Germinal center (tissue), 1 donor: Measurements from ENCODE around the gene ARSB.
A peak's percentile ranks its signal among the peaks of the same experiment; 100 is the strongest.
"Not testable (repeated sequence)": the region's sequence is repeated elsewhere in the genome, so short reads cannot be mapped to it uniquely, and the experiment has no call there.

ENCODE experiments used
- DNase-seq: peaks from one replicate; pipeline ENCODE4 v3.0.0; 2012; ENCODE audit warnings: mixed read lengths, low spot score

ARSB gene

GRCh38 chr5:78779262-78779661 lies 205.8 kb downstream of the ARSB start:
- DNase-seq, result no peak

DNA sequence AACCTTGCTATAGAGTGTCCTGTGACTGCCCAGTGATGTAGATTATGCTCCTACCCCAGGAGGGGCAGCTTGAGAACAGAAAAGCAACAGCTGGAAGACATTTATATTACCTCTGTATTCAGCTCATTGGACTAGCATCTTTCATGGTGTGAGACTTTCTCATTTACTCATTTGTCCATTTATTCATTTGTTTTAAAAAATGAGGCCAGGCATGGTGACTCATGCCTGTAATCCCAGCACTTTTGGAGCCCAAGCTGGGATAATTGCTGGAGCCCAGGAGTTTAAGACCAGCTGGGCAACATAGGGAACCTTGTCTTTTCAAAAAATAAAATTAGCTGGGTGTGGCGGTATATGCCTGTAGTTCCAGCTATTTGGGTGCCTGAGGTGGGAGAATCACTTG lies 206.6 kb downstream of the ARSB start:
- DNase-seq, result no peak

- no peak for DNase-seq
Observed at GRCh38 chr5:78777901-78778300, 207.2 kb downstream of the ARSB start.

- no peak for DNase-seq
Observed at GRCh38 chr5:78776637-78777036, 208.5 kb downstream of the ARSB start.

DNA sequence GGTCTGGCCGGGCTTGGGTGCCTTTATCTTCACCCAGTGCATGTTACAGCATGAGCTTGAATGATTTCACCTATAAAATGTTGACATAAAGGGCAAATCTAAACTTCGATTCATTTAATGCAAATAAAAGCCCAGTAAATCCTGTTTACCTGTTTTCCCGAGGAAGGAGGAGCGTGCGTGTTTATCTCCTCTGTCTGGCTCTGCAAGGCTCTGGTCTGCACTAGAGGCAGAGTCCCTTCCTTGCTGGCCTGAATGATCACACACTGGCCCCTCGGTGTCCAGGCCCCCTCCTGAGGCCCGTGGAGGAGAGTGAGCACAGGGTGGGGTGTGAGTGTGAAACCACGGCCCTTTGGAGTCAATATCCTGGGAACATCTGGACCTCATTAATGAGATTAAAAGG lies 211.5 kb downstream of the ARSB start:
- DNase-seq, result no peak

DNA sequence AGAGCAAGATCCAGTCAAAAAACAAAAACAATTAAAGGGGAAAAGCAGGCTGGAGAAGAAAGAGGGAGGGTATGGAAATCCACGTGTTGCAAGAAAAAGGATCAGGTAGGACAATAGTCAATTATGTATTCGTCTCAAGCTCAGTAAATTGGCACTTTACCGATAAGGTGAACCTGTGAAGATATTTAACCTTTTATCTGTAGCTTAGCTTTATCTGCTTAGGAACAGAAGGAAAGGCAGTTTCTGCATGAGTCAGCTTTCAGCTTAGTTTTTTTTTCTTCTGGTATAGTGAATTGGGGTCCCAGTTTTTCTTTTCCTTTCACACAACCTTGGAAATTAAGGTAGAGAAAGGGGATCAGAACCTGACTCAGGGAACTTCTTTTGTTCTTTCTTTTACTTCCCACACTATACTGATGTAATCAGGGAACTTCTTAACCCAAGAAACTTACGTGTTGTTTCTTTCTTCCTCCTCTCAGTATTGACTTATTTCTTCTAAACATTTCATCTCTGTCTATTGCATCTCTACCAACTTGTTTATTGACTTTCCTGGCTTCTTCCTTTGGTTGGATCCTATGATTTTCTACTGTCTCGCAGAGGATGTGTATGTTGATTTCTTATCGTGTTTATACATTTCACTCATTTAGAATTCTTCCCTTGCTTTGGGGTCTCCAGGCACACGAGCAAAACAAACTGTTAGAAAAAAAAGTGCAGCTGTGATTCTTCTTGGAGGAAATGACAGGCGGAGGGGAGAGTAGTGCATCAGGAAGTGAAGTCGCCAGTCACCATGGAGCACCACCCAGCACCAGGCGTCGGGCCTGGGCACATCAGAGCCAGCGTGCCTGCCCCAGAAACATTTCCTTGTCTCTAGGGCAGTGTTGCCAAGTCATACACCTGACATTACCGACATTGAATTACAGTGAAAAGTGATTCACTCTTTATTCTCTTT lies 213.6 kb downstream of the ARSB start:
- DNase-seq, result peak; percentile 27

DNA sequence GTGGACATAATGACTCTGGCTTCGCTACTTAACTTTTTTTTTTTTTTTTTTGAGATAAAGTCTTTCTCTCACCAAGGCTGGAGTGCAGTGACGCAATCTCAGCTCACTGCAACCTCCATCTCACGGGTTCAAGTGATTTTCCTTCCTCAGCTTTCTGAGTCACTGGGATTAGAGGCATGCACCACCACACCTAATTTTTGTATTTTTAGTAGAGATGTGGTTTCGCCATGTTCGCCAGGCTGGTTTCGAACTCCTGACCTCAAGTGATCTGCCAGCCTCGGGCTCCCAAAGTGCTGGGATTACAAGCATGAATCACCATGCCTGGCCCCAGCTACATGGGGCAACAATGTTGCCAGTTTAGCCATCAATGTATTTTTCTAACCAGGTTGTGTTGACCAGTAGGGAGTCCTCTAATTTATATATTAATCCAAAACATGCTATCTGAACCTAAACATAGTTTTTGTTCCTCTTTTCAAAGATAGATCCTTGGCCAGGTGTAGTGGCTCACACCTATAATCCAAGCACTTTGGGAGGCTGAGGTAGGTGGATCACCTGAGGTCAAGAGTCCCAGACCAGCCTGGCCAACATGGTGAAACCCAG lies 216.2 kb downstream of the ARSB start:
- no peak for DNase-seq

DNA sequence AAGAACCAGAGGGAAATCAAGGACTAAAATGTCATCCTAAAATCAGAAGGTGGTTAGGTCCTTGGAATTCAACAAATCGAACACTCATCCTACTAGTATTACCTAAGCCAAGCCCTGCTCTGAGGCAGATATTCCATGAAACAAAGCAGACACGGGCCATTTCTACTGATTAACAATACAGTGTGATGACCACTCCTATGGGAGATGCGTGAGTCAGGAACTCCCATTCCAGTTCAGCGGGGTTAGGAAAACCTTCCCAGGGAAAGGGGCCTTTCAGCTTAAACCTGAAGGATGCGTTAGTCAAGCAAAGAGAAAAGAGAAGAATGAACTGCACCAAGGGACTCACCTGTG lies 218.7 kb downstream of the ARSB start:
- DNase-seq, result no peak

GRCh38 chr5:78765756-78766411 lies 219.2 kb downstream of the ARSB start:
- DNase-seq, result no peak

DNA sequence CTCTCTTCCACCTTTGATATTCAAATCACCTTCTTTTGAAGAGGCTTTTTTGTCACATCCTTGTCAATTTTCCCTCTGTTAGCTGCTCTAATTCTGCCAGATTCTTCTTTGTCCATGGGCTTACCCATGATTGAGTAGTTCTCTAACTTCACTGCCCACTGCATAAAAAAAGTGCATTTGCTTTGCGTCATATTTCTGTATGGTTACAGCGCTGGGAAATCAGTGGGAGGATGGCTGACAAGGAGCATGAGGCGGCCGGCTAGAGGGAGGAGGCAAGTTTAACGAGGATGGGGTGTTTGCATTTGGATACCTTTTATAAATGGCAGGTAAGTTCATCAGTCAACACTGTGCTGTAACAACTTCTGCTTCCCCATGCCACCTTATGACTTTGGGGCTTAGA lies 220.0 kb downstream of the ARSB start:
- no peak for DNase-seq

GRCh38 chr5:78763659-78764189 lies 221.4 kb downstream of the ARSB start:
- no peak for DNase-seq

DNA sequence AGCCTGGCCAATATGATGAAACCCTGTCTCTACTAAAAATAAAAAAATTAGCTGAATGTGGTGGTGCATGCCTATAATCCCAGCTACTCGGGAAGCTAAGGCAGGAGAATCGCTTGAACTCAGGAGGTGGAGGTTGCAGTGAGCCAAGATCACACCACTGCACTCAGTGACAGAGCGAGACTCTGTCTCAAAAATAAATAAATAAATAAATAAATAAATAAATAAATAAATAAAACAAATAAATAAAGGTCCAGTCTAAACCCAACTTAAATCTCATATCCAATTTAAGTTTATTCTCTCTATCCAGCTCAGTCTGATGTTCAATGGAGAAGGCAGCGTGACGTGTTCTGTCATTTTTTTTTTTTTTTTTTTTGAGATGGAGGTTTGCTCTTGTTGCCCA lies 222.4 kb downstream of the ARSB start:
- DNase-seq, result not testable (repeated sequence)

- no peak for DNase-seq
Observed at GRCh38 chr5:78761840-78762239, 223.3 kb downstream of the ARSB start.

DNA sequence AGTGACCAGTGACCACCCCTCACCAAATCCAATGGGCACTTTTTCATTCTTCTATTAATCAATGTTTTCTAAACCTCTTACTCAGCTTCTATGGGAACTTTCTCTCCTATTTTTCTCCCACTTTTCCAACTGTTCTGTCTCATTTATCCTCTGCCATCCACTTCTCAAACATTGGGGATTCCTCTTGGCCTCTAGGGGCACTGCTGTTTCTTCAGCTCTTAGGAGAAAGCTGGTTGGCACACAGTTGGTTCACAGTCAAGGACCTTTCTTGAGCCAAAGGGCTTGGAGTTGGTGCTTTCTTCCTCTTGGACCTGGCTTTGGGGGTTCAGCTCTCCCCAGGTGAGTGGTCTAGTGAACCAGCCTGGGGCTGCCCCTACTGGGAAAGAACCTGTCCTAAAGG lies 224.3 kb downstream of the ARSB start:
- no peak for DNase-seq

GRCh38 chr5:78760366-78760765 lies 224.7 kb downstream of the ARSB start:
- DNase-seq, result peak; percentile 66

GRCh38 chr5:78758169-78758839 lies 226.8 kb downstream of the ARSB start:
- peak; percentile 64 for DNase-seq

GRCh38 chr5:78757269-78758053 lies 227.6 kb downstream of the ARSB start:
- DNase-seq, result no peak

DNA sequence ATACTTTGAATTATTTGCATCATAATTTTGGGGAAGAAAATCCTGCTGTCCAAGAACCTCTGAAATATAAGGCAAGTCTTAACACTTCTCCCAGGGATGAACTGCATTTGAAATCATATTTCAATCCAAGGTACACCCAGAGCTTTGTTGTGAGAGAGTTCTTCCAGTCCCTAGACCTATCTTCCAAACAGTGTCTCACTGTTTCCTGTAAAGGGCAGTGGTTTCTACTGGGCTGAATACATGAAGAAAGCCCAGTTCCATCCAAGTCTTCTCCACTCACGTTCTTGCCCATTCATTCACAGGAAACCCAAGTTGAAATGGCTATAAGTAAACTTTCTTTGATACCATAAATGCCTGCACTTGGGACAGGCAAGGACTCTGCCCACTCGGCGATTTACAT lies 228.3 kb downstream of the ARSB start:
- DNase-seq, result no peak

- no peak for DNase-seq
Observed at GRCh38 chr5:78755822-78756429, 229.2 kb downstream of the ARSB start.

DNA sequence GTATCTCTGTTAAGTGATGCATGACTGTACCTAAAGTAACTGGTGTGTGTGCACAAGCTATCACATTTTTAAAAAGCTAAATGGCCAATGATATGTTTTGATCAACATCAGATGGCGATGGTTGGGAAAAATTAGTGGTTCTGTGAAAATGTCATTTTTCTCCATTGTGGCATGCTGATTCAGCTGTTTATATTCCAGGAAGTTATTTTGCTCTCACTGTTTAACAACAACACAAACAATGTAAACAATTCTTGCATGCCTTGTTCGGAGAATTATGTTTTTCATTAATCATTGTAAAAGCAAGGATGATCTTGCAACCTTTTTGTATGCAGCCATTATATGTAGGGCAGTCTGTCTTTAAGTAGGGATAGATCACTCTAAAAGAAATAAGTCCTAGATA lies 230.5 kb downstream of the ARSB start:
- DNase-seq, result no peak

DNA sequence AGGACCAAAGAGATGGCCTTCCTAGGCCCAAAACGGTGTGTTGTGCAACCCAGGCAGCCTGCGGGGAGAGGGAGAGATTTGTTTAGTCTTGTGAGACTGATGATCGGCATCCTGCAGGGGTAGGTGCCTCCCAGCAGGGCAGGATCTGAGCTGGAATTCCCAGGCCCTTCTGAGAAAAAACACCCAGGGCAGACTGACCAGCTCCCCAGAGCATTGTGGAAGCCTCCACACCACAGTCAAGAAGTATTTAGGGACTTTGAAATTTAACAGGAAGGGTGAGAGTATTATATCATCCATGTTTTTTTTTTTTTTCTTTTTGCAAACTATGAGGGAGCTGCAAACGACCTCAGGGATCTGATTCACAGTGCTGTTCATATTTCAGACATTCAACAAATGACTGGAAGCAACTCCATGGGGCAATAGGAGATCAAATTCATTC lies 232.0 kb downstream of the ARSB start:
- no peak for DNase-seq
